ENCODE data around the gene USP28.
"Not testable (repeated sequence)": the region's sequence is repeated elsewhere in the genome, so short reads cannot be mapped to it uniquely, and the experiment has no call there.

The USP28 gene

GRCh38 chr11:113773092-113773415 is 102.3 kb downstream of the USP28 start:
- DNase-seq (ENCODE audit: low read depth): no peak

GRCh38 chr11:113771964-113772363 is 103.4 kb downstream of the USP28 start:
- no peak for DNase-seq (ENCODE audit: low read depth)

- no peak for DNase-seq (ENCODE audit: low read depth)
These were observed 110.7 kb downstream of the USP28 start for GRCh38 chr11:113764527-113765219.

- DNase-seq (ENCODE audit: low read depth): not testable (repeated sequence)
These were observed 112.3 kb downstream of the USP28 start for GRCh38 chr11:113763040-113763439.

- no peak for DNase-seq (ENCODE audit: low read depth)
These were observed 115.1 kb downstream of the USP28 start for GRCh38 chr11:113760241-113760640.

- no peak for DNase-seq (ENCODE audit: low read depth)
These were observed 122.4 kb downstream of the USP28 start for GRCh38 chr11:113752932-113753331.
